ENCODE measurements around the gene CC2D2B.

GRCh38 chr10:96075977-96076376, 168.2 kb downstream of the CC2D2B start:
- TF ChIP-seq CTCF (IDR thresholded peaks at IDR 0.05) (no peak), POLR2A (IDR thresholded peaks at IDR 0.05) (no peak)
